Choroid plexus epithelial cell (primary cell): Measurements from ENCODE around the gene ATP6V0D1.

Source experiments
- DNase-seq: peaks from one replicate; pipeline ENCODE4 v3.0.0-alpha.2; 2010; ENCODE audit warnings: low read depth
- H3K4me3 ChIP-seq: 2 replicates; pipeline ENCODE4 v1.5.1; 2011; ENCODE audit warnings: low read depth, mild to moderate bottlenecking, control low read depth, low read length, moderate library complexity
- CTCF ChIP-seq: conservative IDR thresholded peaks from 2 replicates; pipeline ENCODE4 v1.5.1; 2011; ENCODE audit warnings: low read depth, mild to moderate bottlenecking, control low read depth, inconsistent platforms, low read length, moderate library complexity

Gene ATP6V0D1

GRCh38 chr16:67460168-67460567, 20.8 kb downstream of the ATP6V0D1 start:
- TF ChIP-seq CTCF = no peak
- H3K4me3 ChIP-seq = no peak overlapping the region
- no peak for DNase-seq

DNA sequence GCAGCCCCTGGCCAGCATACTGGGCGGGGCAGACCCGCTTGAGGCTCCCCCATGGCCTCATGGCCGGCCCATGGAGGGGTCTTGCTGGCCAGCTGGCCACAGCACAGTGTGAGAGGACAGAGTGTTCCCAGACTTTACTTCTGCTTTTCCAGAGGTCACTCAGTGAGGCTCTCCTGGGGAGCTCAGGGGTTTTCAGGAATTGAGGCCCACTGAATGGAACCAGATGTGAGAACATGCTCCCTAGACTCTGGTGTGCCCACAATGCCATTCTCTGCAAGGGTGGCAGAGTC, 21.2 kb downstream of the ATP6V0D1 start:
- H3K4me3 ChIP-seq = no peak overlapping the region
- no peak for TF ChIP-seq CTCF

GRCh38 chr16:67459066-67459860, 21.7 kb downstream of the ATP6V0D1 start:
- H3K4me3 ChIP-seq = no peak overlapping the region
- DNase-seq = no peak
- TF ChIP-seq CTCF = no peak

More for the DNA sequence above, 21.2 kb downstream of the ATP6V0D1 start:
- DNase-seq = no peak

DNA sequence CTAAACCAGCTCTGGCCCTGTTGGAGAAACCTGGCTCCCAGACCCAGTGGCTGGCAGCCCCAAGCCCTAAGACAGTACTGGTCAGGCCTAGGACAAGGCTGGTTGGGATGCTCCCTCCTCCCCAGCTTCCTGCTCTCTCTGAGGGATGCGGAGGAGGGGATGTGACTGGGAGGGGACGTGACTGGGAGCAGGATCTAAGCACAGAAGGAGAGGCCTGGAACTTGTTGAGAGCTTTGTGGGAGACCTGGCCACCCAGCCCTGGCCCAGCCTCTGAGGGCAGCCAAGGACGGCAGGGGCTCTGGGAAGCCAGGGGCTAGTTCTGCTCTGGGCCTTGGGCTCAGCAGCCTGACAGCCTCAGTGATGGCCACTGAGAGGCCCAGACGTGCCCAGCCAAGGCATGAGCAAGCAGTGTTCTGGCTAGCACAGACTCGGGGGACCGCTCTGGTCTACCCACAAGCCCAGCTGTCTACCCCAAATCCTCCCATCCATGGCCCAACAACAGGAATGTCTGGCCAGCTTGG, 22.8 kb downstream of the ATP6V0D1 start:
- no peak for TF ChIP-seq CTCF
- DNase-seq = no peak
- H3K4me3 ChIP-seq = no peak overlapping the region

DNA sequence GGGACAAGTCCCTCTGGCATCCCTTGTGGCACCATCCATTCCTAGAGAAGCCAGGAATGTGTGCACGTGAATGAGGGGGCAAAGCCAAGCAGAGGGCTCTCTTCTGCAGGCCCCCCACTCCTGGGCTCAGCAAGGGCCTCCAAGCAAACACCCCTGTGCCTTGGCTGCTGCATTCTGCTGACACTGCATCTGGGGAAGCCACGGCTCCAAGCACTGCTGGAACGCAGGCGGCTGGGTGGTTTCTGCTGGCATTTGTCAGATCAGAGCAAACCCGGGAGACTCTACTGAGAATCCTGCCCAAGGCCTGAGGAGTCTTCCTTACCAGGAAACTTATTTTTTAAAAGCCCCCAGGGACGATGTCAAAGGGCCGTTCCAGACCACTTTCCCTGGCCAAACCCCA, 23.3 kb downstream of the ATP6V0D1 start:
- no peak for DNase-seq
- TF ChIP-seq CTCF = no peak
- H3K4me3 ChIP-seq = no peak overlapping the region

DNA sequence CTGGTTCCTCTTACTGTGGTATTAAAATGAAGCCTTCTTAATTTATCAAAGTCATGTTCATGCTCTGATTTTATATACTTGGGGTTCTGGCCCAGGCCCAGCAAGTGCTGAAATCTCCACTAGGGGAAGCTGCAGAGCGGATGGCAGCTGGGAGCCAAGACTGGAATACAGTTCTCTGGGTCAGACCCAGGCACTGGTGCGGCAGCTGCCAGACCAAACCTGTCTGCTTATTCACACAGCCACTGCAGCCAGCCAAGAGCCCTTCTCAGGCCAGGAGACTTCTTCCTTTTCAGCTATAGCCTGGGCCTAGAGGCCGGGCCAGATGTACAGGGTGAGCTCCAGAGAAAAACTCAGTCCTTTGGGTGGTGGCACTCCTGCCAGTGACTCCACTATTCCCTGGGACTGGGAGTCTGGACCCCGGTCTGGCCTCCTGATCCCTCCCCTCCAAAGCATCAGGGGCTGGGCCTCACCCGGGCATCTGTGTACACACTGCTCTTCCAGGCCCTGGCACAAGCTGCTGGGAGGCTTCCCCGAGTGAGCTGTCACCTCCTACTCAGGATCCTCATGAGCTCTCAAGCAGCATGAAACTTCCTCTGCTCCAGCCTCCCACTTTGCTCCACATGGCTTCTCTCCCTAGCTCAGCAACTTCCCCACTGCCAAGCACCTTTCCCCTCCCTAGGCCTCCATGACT, 24.4 kb downstream of the ATP6V0D1 start:
- peak; percentile 73 for TF ChIP-seq CTCF
- H3K4me3 ChIP-seq = no peak overlapping the region
- DNase-seq = peak; percentile 55
